Neural progenitor cell (in vitro differentiated cells): Measurements from ENCODE around the gene CYP4F3.

Source experiments
- CTCF ChIP-seq: fragments of 200-600 bp; sonication (generic); IDR thresholded peaks from 2 replicates; pipeline ENCODE4 v1.5.1; 2017; ENCODE audit warnings: antibody characterized with exemption, mild to moderate bottlenecking
- EZH2 ChIP-seq: fragments of 200-600 bp; sonication (generic); IDR thresholded peaks from 2 replicates; pipeline ENCODE4 v1.6.1; 2017; ENCODE audit warnings: antibody characterized with exemption, mild to moderate bottlenecking, moderate library complexity

GRCh38 chr19:15669891-15670290 is 29.2 kb downstream of the CYP4F3 start:
- no peak for TF ChIP-seq EZH2
- TF ChIP-seq CTCF: no peak
